Activated T-helper 1 cell treated with Interleukin-2 at 50 U/mL for 16 hours (primary cell): ENCODE measurements around the gene NARF.
"Not testable (repeated sequence)": the region's sequence is repeated elsewhere in the genome, so short reads cannot be mapped to it uniquely, and the experiment has no call there.

Experiments
- DNase-seq: peaks from one replicate; pipeline ENCODE4 v3.0.0-alpha.2; 2020; ENCODE audit warnings: low read depth

The NARF gene

GRCh38 chr17:82503094-82503727 is 44.7 kb downstream of the NARF start:
- DNase-seq = no peak

- no peak for DNase-seq
These were observed 45.3 kb downstream of the NARF start for GRCh38 chr17:82503728-82504308.

GRCh38 chr17:82505296-82505695 is 46.8 kb downstream of the NARF start:
- no peak for DNase-seq

- not testable (repeated sequence) for DNase-seq
These were observed 47.9 kb downstream of the NARF start for GRCh38 chr17:82506402-82506801.

- DNase-seq = no peak
These were observed 49.2 kb downstream of the NARF start for GRCh38 chr17:82507631-82508175.

- not testable (repeated sequence) for DNase-seq
These were observed 53.1 kb downstream of the NARF start for GRCh38 chr17:82511642-82512041.

GRCh38 chr17:82513864-82514263 is 55.3 kb downstream of the NARF start:
- not testable (repeated sequence) for DNase-seq

GRCh38 chr17:82517230-82517865 is 58.8 kb downstream of the NARF start:
- no peak for DNase-seq

- DNase-seq = peak; percentile 95
These were observed 60.6 kb downstream of the NARF start, which contains the start of gene FOXK2 for GRCh38 chr17:82518826-82519810. Gene FOXK2 (plus strand): TSS chr17:82519732. CDS start chr17:82519889, 157 bp downstream.

- peak; percentile 14 for DNase-seq
These were observed 61.7 kb downstream of the NARF start for GRCh38 chr17:82519971-82520903.

GRCh38 chr17:82524540-82524939 is 66.0 kb downstream of the NARF start:
- DNase-seq = no peak

- DNase-seq = no peak
These were observed 67.2 kb downstream of the NARF start for GRCh38 chr17:82525712-82526111.

- no peak for DNase-seq
These were observed 69.4 kb downstream of the NARF start for GRCh38 chr17:82527898-82528297.

- no peak for DNase-seq
These were observed 70.1 kb downstream of the NARF start for GRCh38 chr17:82528484-82529265.

GRCh38 chr17:82529914-82530300 is 71.4 kb downstream of the NARF start:
- DNase-seq = no peak

GRCh38 chr17:82531431-82531881 is 72.9 kb downstream of the NARF start:
- no peak for DNase-seq

- DNase-seq = no peak
These were observed 75.9 kb downstream of the NARF start for GRCh38 chr17:82534401-82534812.

- DNase-seq = no peak
These were observed 78.1 kb downstream of the NARF start for GRCh38 chr17:82536512-82537201.

- not testable (repeated sequence) for DNase-seq
These were observed 78.7 kb downstream of the NARF start for GRCh38 chr17:82537228-82537627.
